B cell (primary cell): Measurements from ENCODE around the gene KIAA0753.

Source experiments
- CTCF ChIP-seq: fragments of 200-600 bp; IDR thresholded peaks from one replicate; pipeline ENCODE4 v1.8.0; 2022; ENCODE audit warnings: antibody characterized with exemption, mild to moderate bottlenecking
- EZH2 ChIP-seq: IDR thresholded peaks from 2 replicates; pipeline ENCODE4 v1.6.1; 2012; ENCODE audit warnings: borderline replicate concordance, low read depth, mild to moderate bottlenecking, moderate library complexity, low read length; ENCODE audit not compliant: insufficient read depth, poor library complexity, severe bottlenecking

- TF ChIP-seq CTCF (no peak), EZH2 (no peak)
Observed at GRCh38 chr17:6556121-6557039, 84.1 kb downstream of the KIAA0753 start, which contains the start of gene PITPNM3.
